SK-N-SH treated with all-trans-retinoic acid at 6 μM for 48 hours (cell line): ENCODE measurements around the gene PPM1H.

Experiments used
- ATAC-seq: fragments of 200-7000 bp; cut with Tn5 transposase; 3 replicates; pipeline ENCODE4 v1.9.1; 2020; ENCODE audit warnings: mild to moderate bottlenecking, moderate library complexity
- BACH2 ChIP-seq: fragments of 250-450 bp; sonication (Bioruptor Pico); IDR thresholded peaks from 2 replicates; pipeline ENCODE4 v1.9.0; 2021; ENCODE audit warnings: mild to moderate bottlenecking, borderline replicate concordance
- CREB5 ChIP-seq: fragments of 250-450 bp; sonication (Bioruptor Pico); IDR thresholded peaks from 2 replicates; pipeline ENCODE4 v1.5.1; 2020; ENCODE audit warnings: low read depth, mild to moderate bottlenecking, moderate library complexity
- CSDC2 ChIP-seq: fragments of 250-450 bp; sonication (Bioruptor Pico); IDR thresholded peaks from 2 replicates; pipeline ENCODE4 v1.5.0; 2020; ENCODE audit warnings: mild to moderate bottlenecking, moderate library complexity
- CSRNP3 ChIP-seq: fragments of 250-450 bp; sonication (Bioruptor Pico); IDR thresholded peaks from 2 replicates; pipeline ENCODE4 v1.5.1; 2021; ENCODE audit warnings: mild to moderate bottlenecking, moderate library complexity
- ESRRG ChIP-seq: fragments of 250-450 bp; sonication (Bioruptor Pico); IDR thresholded peaks from 2 replicates; pipeline ENCODE4 v1.6.1; 2021; ENCODE audit warnings: mild to moderate bottlenecking
- GLIS3 ChIP-seq: fragments of 250-450 bp; sonication (Bioruptor Pico); IDR thresholded peaks from 2 replicates; pipeline ENCODE4 v1.5.0; 2020; ENCODE audit warnings: mild to moderate bottlenecking, moderate library complexity
- ISL1 ChIP-seq: fragments of 250-450 bp; sonication (Bioruptor Pico); IDR thresholded peaks from 2 replicates; pipeline ENCODE4 v2.1.2; 2022; ENCODE audit warnings: mild to moderate bottlenecking, moderate library complexity
- OSR1 ChIP-seq: fragments of 250-450 bp; sonication (Bioruptor Pico); IDR thresholded peaks from 2 replicates; pipeline ENCODE4 v1.8.0; 2022; ENCODE audit warnings: moderate library complexity, mild to moderate bottlenecking, inconsistent platforms
- PATZ1 ChIP-seq: fragments of 250-450 bp; sonication (Bioruptor Pico); IDR thresholded peaks from 2 replicates; pipeline ENCODE4 v1.8.0; 2020; ENCODE audit warnings: mild to moderate bottlenecking, moderate library complexity, borderline replicate concordance
- POU6F1 ChIP-seq: fragments of 250-450 bp; sonication (Bioruptor Pico); IDR thresholded peaks from 2 replicates; pipeline ENCODE4 v1.8.0; 2021; ENCODE audit warnings: low read depth, mild to moderate bottlenecking, moderate library complexity, borderline replicate concordance
- PPARA ChIP-seq: fragments of 250-450 bp; sonication (Bioruptor Pico); IDR thresholded peaks from 2 replicates; pipeline ENCODE4 v1.5.0; 2020; ENCODE audit warnings: mild to moderate bottlenecking, borderline replicate concordance
- RARB ChIP-seq: fragments of 250-450 bp; sonication (Bioruptor Pico); IDR thresholded peaks from 2 replicates; pipeline ENCODE4 v1.8.0; 2021; ENCODE audit warnings: mild to moderate bottlenecking, moderate library complexity
- TCF4 ChIP-seq: fragments of 250-450 bp; sonication (Bioruptor Pico); IDR thresholded peaks from 2 replicates; pipeline ENCODE4 v1.8.0; 2021; ENCODE audit warnings: mild to moderate bottlenecking, moderate library complexity, borderline replicate concordance
- TSHZ2 ChIP-seq: fragments of 250-450 bp; sonication (Bioruptor Pico); IDR thresholded peaks from 2 replicates; pipeline ENCODE4 v1.5.0; 2020; ENCODE audit warnings: mild to moderate bottlenecking, moderate library complexity
- ZC3H10 ChIP-seq: fragments of 250-450 bp; sonication (Bioruptor Pico); IDR thresholded peaks from 2 replicates; pipeline ENCODE4 v1.5.1; 2021; ENCODE audit warnings: mild to moderate bottlenecking, moderate library complexity
- ZFP3 ChIP-seq: fragments of 250-450 bp; sonication (Bioruptor Pico); IDR thresholded peaks from 2 replicates; pipeline ENCODE4 v1.5.0; 2020; ENCODE audit warnings: mild to moderate bottlenecking, moderate library complexity
- ZFP30 ChIP-seq: fragments of 450-650 bp; formaldehyde crosslinking; IDR thresholded peaks from 2 replicates; pipeline ENCODE4 v1.5.0; 2022; ENCODE audit warnings: mild to moderate bottlenecking, moderate library complexity
- ZNF565 ChIP-seq: fragments of 450-650 bp; formaldehyde crosslinking; conservative IDR thresholded peaks from 2 replicates; pipeline ENCODE4 v1.5.0; 2020; ENCODE audit warnings: low read depth, mild to moderate bottlenecking, moderate library complexity
- ZNF70 ChIP-seq: fragments of 450-650 bp; formaldehyde crosslinking; IDR thresholded peaks from 2 replicates; pipeline ENCODE4 v1.5.0; 2020; ENCODE audit warnings: mild to moderate bottlenecking, moderate library complexity
- ZNF8 ChIP-seq: fragments of 450-650 bp; formaldehyde crosslinking; IDR thresholded peaks from 2 replicates; pipeline ENCODE4 v1.5.0; 2020; ENCODE audit warnings: mild to moderate bottlenecking, moderate library complexity

PPM1H gene

GRCh38 chr12:62840806-62841205, 94.1 kb downstream of the PPM1H start:
- ATAC-seq = no peak
- TF ChIP-seq PPARA (CRISPR knock-in tag) (no peak), OSR1 (no peak), ZC3H10 (CRISPR knock-in tag) (no peak), ZNF565 (CRISPR knock-in tag) (no peak), ZNF8 (CRISPR knock-in tag) (no peak)

- no peak for TF ChIP-seq GLIS3 (CRISPR knock-in tag)
- TF ChIP-seq BACH2 = no peak
- TF ChIP-seq ZC3H10 (CRISPR knock-in tag) = no peak
- ATAC-seq = no peak
These were observed 94.9 kb downstream of the PPM1H start for GRCh38 chr12:62839869-62840660.

- ATAC-seq = peak; percentile 83
- TF ChIP-seq PPARA (CRISPR knock-in tag) (no peak), ISL1 (CRISPR knock-in tag) (no peak), ZNF70 (CRISPR knock-in tag) (no peak), TCF4 (CRISPR knock-in tag) (no peak), CREB5 (no peak), ZFP3 (CRISPR knock-in tag) (no peak), ZC3H10 (CRISPR knock-in tag) (no peak), RARB (CRISPR knock-in tag) (no peak), TSHZ2 (CRISPR knock-in tag) (no peak), GLIS3 (CRISPR knock-in tag) (no peak), BACH2 (no peak), CSRNP3 (CRISPR knock-in tag) (no peak), CSDC2 (CRISPR knock-in tag) (no peak), ZFP30 (CRISPR knock-in tag) (no peak), POU6F1 (no peak), PATZ1 (CRISPR knock-in tag) (no peak), ZNF565 (CRISPR knock-in tag) (no peak), ESRRG (CRISPR knock-in tag) (no peak)
These were observed 99.9 kb downstream of the PPM1H start for GRCh38 chr12:62834971-62835547.
